Naive thymus-derived CD4-positive, alpha-beta T cell (primary cell): ENCODE measurements around the gene PSMB7. TPM values are rescaled to one million over a fixed set of nuclear protein-coding genes. Genes with fewer than 3 reads are reported as not detected.

Experiments used
- ATAC-seq: fragments of 150-1000 bp; cut with Tn5 transposase; 2 replicates; pipeline ENCODE4 v1.10.0; 2021; ENCODE audit warnings: mild to moderate bottlenecking, moderate library complexity
- CTCF ChIA-PET: fragments of 350-600 bp; sonication (Branson Sonifier 250); formaldehyde crosslinking; loops from one replicate; lab custom pipeline; 2021; ENCODE audit warnings: antibody characterized with exemption; lab: Charles Lee
- POLR2A ChIA-PET: fragments of 350-600 bp; sonication (Branson Sonifier 250); formaldehyde crosslinking; loops from one replicate; lab custom pipeline; 2021; ENCODE audit warnings: antibody characterized with exemption, inconsistent platforms; lab: Charles Lee
- DNase-seq, 9 donors: peaks; one replicate each; pipeline versions ENCODE4 v3.0.0 to v3.0.0-alpha.2; 2020 to 2022; ENCODE audit warnings: mixed read lengths in 1 of 9
- H3K27ac ChIP-seq: one replicate; pipeline ENCODE4 v1.7.0; 2013; ENCODE audit warnings: mild to moderate bottlenecking, low read depth, low read length, moderate library complexity
- H3K27me3 ChIP-seq, 2 donors: one replicate each; pipeline ENCODE4 v1.7.0; 2013; ENCODE audit warnings: low read length in 2 of 2, mild to moderate bottlenecking in 2 of 2, moderate library complexity in 2 of 2; ENCODE audit not compliant: control insufficient read depth in 2 of 2, insufficient read depth in 2 of 2
- H3K36me3 ChIP-seq, 3 experiments: 1 replicate in 2 of 3; 2 replicates in 1 of 3; pipeline ENCODE4 v1.7.0; 2013; ENCODE audit warnings: low read length in 3 of 3, mild to moderate bottlenecking in 3 of 3, moderate library complexity in 1 of 3; ENCODE audit not compliant: insufficient read depth in 3 of 3, control insufficient read depth in 2 of 3
- H3K4me1 ChIP-seq, 2 donors: one replicate each; pipeline ENCODE4 v1.7.0; 2013; ENCODE audit warnings: low read length in 2 of 2, mild to moderate bottlenecking in 2 of 2, moderate library complexity in 1 of 2; ENCODE audit not compliant: control insufficient read depth in 2 of 2, insufficient read depth in 2 of 2
- H3K4me3 ChIP-seq: 2 replicates; pipeline ENCODE4 v1.7.0; 2013; ENCODE audit warnings: mild to moderate bottlenecking, low read length
- H3K9me3 ChIP-seq, 3 experiments: 1 replicate in 2 of 3; 2 replicates in 1 of 3; pipeline ENCODE4 v1.7.0; 2013; ENCODE audit warnings: low read length in 3 of 3; ENCODE audit not compliant: control insufficient read depth in 2 of 3
- H3K27ac Mint-ChIP-seq, 9 donors: one replicate each; pipeline ENCODE4 v1.8.0; 2020 to 2022; ENCODE audit warnings: mixed read lengths in 9 of 9, mild to moderate bottlenecking in 8 of 9, moderate library complexity in 5 of 9, inconsistent platforms in 2 of 9
- H3K27me3 Mint-ChIP-seq, 5 donors: one replicate each; pipeline ENCODE4 v1.8.0; 2021 to 2022; ENCODE audit warnings: mixed read lengths in 5 of 5, mild to moderate bottlenecking in 1 of 5
- H3K36me3 Mint-ChIP-seq, 5 donors: one replicate each; pipeline ENCODE4 v1.8.0; 2020 to 2022; ENCODE audit warnings: mixed read lengths in 5 of 5, mild to moderate bottlenecking in 3 of 5, inconsistent platforms in 1 of 5
- H3K4me1 Mint-ChIP-seq, 7 donors: one replicate each; pipeline ENCODE4 v1.8.0; 2020 to 2022; ENCODE audit warnings: mixed read lengths in 7 of 7, mild to moderate bottlenecking in 3 of 7, inconsistent platforms in 1 of 7
- H3K4me3 Mint-ChIP-seq, 10 donors: one replicate each; pipeline ENCODE4 v1.8.0; 2020 to 2022; ENCODE audit warnings: mild to moderate bottlenecking in 10 of 10, mixed read lengths in 10 of 10, moderate library complexity in 6 of 10, inconsistent platforms in 2 of 10
- H3K9me3 Mint-ChIP-seq, 11 donors: one replicate each; pipeline ENCODE4 v1.8.0; 2020 to 2022; ENCODE audit warnings: mixed read lengths in 11 of 11, mild to moderate bottlenecking in 4 of 11, inconsistent platforms in 1 of 11, moderate library complexity in 1 of 11
- intact Hi-C, 2 donors: fragments of 100-400 bp; cut with micrococcal nuclease; formaldehyde crosslinking; loops; one replicate each; pipeline ENCODE4 v1.15.1; 2023
- polyA plus RNA-seq, 2 donors: library from polyadenylated mRNA; unstranded; fragments of 300-500 nt; fragmentation: Illumina TruSeq; gene quantifications; one replicate each; pipeline ENCODE4 v1.2.3, GENCODE V29; 2021
- total RNA-seq, 6 experiments: library from RNA in 5 of 6; stranded (reverse) in 5 of 6; gene quantifications; 1 replicate in 5 of 6; 2 replicates in 1 of 6; pipeline ENCODE4 v1.2.3 and lab custom pipeline; 2021 to 2026

PSMB7 gene
- total and polyA plus RNA-seq, 7 experiments from 2014 or later, result 59.4 to 203 (median 73.9) TPM

DNA sequence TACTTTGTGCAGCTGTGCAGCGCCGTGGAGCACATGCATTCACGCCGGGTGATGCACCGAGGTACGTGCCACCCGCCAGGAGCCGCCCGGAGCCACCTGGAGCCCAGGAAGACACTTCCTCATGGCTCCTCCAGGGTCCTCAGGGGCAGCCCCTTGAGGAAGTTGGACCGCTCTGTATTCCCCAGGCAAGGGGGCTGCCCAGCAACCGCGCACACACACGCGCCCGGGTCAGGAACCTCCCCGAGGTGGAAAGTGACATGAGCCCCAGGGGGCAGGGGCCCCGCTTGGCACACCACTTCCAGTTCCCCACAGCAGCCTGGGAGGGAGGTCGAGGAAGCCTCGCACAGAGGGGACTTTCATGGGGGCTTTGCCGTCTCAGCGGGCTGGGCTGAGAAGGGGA, 88.9 kb downstream of the PSMB7 start:
- H3K4me1 ChIP-seq, result no peaks in the 10 kb centered on the region
- no peaks in the 10 kb centered on the region for H3K27me3 ChIP-seq
- peaks cover 0 to under 1% (median 0%) of the 10 kb centered on the region in 7 donors for H3K4me1 Mint-ChIP-seq
- no peaks in the 10 kb centered on the region for H3K36me3 ChIP-seq
- H3K36me3 Mint-ChIP-seq, result no peaks in the 10 kb centered on the region
- no peak for DNase-seq
- H3K9me3 ChIP-seq, result no peaks in the 10 kb centered on the region
- H3K27ac ChIP-seq, result no peak overlapping the region
- ATAC-seq, result no peak
- POLR2A ChIA-PET, result no interaction called here
- no peak overlapping the region for H3K4me3 Mint-ChIP-seq
- CTCF ChIA-PET, result no interaction called here
- intact Hi-C loops, result no loop called here
- H3K27ac Mint-ChIP-seq, result no peak overlapping the region
- no peaks in the 10 kb centered on the region for H3K27me3 Mint-ChIP-seq
- H3K9me3 Mint-ChIP-seq, result no peaks in the 10 kb centered on the region
- no peak overlapping the region for H3K4me3 ChIP-seq

GRCh38 chr9:124325816-124326215, 89.4 kb downstream of the PSMB7 start:
- no peak for ATAC-seq
- no peak overlapping the region for H3K27ac ChIP-seq
- H3K4me1 ChIP-seq, result no peaks in the 10 kb centered on the region
- H3K36me3 ChIP-seq, result no peaks in the 10 kb centered on the region
- no peaks in the 10 kb centered on the region for H3K9me3 Mint-ChIP-seq
- H3K27me3 Mint-ChIP-seq, result no peaks in the 10 kb centered on the region
- no peak for DNase-seq
- H3K4me3 Mint-ChIP-seq, result no peak overlapping the region
- CTCF ChIA-PET, result no interaction called here
- intact Hi-C loops, result no loop called here
- H3K27me3 ChIP-seq, result no peaks in the 10 kb centered on the region
- no peaks in the 10 kb centered on the region for H3K9me3 ChIP-seq
- H3K4me3 ChIP-seq, result no peak overlapping the region
- no peaks in the 10 kb centered on the region for H3K36me3 Mint-ChIP-seq
- H3K27ac Mint-ChIP-seq, result no peak overlapping the region
- POLR2A ChIA-PET, result no interaction called here
- H3K4me1 Mint-ChIP-seq, result peaks cover 0 to 3% (median 0%) of the 10 kb centered on the region in 7 donors

DNA sequence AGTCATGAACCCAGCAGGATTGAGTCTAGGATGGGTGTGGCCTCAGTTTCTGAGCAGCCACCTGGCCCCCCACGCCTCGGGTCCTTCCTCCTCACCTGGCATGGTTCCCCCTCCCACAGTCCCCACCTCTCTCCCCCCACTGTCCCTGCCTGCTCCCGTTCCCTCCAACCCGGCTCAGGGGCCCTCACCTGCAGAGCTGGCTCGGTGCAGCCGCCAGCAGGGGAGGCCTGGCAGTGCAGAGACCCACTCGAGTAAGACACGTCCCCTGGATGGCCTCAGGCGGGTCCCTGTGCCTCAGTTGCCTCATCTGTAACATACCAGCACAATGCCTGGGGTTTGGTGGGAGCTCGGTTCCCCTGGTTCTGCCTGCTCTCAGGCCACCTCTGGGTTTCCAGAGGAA, 91.3 kb downstream of the PSMB7 start:
- CTCF ChIA-PET, result interaction anchor here (0.7 kb wide), 1 partner anchor 16 kb away, joined by 3 read pairs; no protein-coding TSS in a partner anchor
- H3K4me3 Mint-ChIP-seq, result no peak overlapping the region
- ATAC-seq, result no peak

DNA sequence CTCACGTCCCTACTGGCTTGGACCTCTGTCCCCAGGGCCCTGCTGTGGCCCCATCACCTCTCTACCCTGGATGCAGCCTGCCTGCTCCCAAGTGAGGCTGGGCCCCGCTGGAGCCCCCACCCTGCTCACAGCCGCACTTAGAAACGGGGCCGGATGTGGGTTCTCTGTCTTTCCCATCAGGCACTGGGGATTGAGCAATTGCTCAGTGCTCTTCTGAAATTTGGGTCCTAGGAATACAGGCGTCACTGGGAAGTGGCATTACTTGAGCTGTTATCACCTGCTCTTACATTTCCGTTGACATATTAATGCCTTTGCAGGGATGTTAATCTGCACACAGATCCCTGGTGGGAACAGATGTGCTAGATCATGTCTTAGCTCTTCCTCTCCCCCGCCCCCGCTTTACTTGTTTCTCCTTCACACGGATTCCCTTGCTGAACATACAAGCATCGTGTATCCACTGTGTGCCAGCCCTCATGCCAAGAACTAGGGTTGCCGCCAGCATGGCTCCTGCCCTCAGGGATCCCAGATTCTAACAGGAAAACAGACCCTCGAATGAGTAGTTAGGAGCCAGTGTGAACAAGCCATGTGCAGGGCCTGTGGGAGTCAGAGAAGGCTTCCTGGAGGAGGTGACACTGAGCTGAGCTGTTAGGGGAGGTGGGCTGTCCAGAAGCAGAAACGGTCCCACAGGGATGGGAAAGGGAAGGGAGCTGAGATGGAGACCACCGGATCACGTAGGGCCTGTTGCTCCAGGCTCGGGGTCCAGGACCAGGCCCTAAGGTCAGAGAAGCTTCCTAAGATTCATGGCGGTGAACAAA, 92.4 kb downstream of the PSMB7 start:
- Mint-ChIP-seq H3K27me3 (no peaks in the 10 kb centered on the region), H3K4me3 (no peak overlapping the region), H3K36me3 (no peaks in the 10 kb centered on the region), H3K9me3 (no peaks in the 10 kb centered on the region), H3K4me1 (peaks cover 0 to 3% (median 0%) of the 10 kb centered on the region in 7 donors), H3K27ac (no peak overlapping the region)
- Histone ChIP-seq H3K27me3 (no peaks in the 10 kb centered on the region), H3K4me1 (no peaks in the 10 kb centered on the region), H3K4me3 (no peak overlapping the region), H3K36me3 (no peaks in the 10 kb centered on the region), H3K27ac (no peak overlapping the region), H3K9me3 (no peaks in the 10 kb centered on the region)
- ChIA-PET POLR2A (no interaction called here), CTCF (interaction anchor here (0.6 kb wide), 1 partner anchor 548 kb away, joined by 3 read pairs; no protein-coding TSS in a partner anchor)
- DNase-seq (no peak), ATAC-seq (no peak)
- intact Hi-C loops, result no loop called here

More for the DNA sequence above, 91.3 kb downstream of the PSMB7 start:
- no peak overlapping the region for H3K27ac Mint-ChIP-seq
- no peaks in the 10 kb centered on the region for H3K27me3 Mint-ChIP-seq
- POLR2A ChIA-PET, result no interaction called here
- no peaks in the 10 kb centered on the region for H3K4me1 ChIP-seq
- H3K36me3 ChIP-seq, result no peaks in the 10 kb centered on the region
- H3K9me3 ChIP-seq, result no peaks in the 10 kb centered on the region
- intact Hi-C loops, result no loop called here
- H3K4me3 ChIP-seq, result no peak overlapping the region
- peaks cover 0 to 3% (median 0%) of the 10 kb centered on the region in 7 donors for H3K4me1 Mint-ChIP-seq
- H3K27me3 ChIP-seq, result no peaks in the 10 kb centered on the region
- no peak for DNase-seq
- H3K27ac ChIP-seq, result no peak overlapping the region
- no peaks in the 10 kb centered on the region for H3K36me3 Mint-ChIP-seq
- H3K9me3 Mint-ChIP-seq, result no peaks in the 10 kb centered on the region

DNA sequence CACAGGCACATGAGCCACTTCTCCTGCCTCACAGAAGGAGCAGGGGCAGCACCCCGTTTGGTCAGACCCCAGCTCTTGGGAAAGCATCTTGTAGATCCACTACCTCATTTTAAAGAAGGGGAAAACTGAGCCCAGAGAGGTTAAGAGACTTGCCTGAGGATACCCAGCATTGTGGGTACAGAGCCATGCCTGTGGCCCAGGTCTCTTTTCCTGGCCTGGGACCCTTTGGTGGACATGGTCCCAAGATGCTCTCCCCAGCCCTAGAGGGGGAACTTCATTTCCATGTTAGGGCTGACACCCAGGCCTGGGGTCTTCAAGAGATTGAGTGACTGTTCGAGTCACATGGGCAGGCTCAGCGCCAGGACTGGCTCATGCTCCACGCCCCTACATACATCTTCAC, 93.3 kb downstream of the PSMB7 start:
- H3K4me1 ChIP-seq, result no peaks in the 10 kb centered on the region
- DNase-seq (no peak), ATAC-seq (no peak)
- H3K4me3 Mint-ChIP-seq, result no peak overlapping the region
- no peaks in the 10 kb centered on the region for H3K36me3 Mint-ChIP-seq
- no peaks in the 10 kb centered on the region for H3K27me3 ChIP-seq
- POLR2A ChIA-PET, result no interaction called here
- CTCF ChIA-PET, result no interaction called here
- H3K4me3 ChIP-seq, result no peak overlapping the region
- intact Hi-C loops, result loop anchor here in 1 of 2 donors (2.0 kb wide), 1 partner anchor 195 kb away; no protein-coding TSS in a partner anchor
- H3K4me1 Mint-ChIP-seq, result peaks cover 0 to 3% (median 0%) of the 10 kb centered on the region in 7 donors
- no peaks in the 10 kb centered on the region for H3K27me3 Mint-ChIP-seq
- H3K27ac Mint-ChIP-seq, result no peak overlapping the region
- no peaks in the 10 kb centered on the region for H3K36me3 ChIP-seq
- H3K27ac ChIP-seq, result no peak overlapping the region
- no peaks in the 10 kb centered on the region for H3K9me3 ChIP-seq
- no peaks in the 10 kb centered on the region for H3K9me3 Mint-ChIP-seq

DNA sequence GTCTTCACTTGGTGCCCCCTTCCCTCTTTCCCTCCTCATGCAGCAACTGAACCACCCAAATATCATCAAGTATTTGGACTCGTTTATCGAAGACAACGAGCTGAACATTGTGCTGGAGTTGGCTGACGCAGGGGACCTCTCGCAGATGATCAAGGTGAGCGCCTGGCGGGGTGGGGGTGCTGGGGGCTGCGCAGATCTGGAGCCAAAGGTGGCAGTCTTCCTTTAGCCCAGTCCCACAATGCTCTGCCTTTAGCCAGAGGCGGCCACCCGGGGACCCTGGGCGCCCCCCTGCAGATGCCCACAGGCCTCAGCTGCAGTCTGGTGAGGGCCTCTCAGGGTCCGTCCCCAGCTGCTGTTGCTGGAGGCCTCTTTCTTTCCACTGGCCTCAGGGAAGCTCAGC, 93.8 kb downstream of the PSMB7 start:
- Histone ChIP-seq H3K27ac (no peak overlapping the region), H3K36me3 (no peaks in the 10 kb centered on the region), H3K9me3 (no peaks in the 10 kb centered on the region), H3K27me3 (no peaks in the 10 kb centered on the region), H3K4me3 (no peak overlapping the region), H3K4me1 (no peaks in the 10 kb centered on the region)
- CTCF ChIA-PET, result no interaction called here
- intact Hi-C loops, result loop anchor here in 1 of 2 donors (2.0 kb wide), 1 partner anchor 195 kb away; no protein-coding TSS in a partner anchor
- Mint-ChIP-seq H3K27me3 (no peaks in the 10 kb centered on the region), H3K4me3 (no peak overlapping the region), H3K4me1 (peaks cover 0 to 3% (median 0%) of the 10 kb centered on the region in 7 donors), H3K36me3 (no peaks in the 10 kb centered on the region), H3K27ac (no peak overlapping the region), H3K9me3 (no peaks in the 10 kb centered on the region)
- ATAC-seq (no peak), DNase-seq (no peak)
- POLR2A ChIA-PET, result no interaction called here
